ENCODE measurements around the gene GLIS1. TPM values are rescaled to one million over a fixed set of nuclear protein-coding genes. Genes with fewer than 3 reads are reported as not detected.

GLIS1 gene
- total RNA-seq, 1 experiment from 2014 or later = 0.24 TPM

DNA sequence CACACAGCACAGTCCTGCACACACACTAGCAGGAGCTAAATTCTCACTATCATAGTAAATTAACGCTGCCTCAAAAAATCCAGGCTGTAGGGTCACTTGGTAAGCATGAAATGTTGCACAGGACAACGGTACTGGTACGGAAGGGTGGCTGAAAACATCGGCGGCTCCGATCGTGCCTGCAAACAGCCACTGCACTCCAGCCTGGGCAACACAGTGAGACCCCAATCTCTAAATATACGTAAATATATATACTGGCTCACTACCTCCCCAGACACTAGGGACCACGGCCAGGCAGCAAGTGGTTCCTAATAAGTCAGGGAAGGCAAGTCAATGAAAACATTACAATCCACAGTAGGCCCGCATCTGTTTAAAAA is 44.3 kb downstream of the GLIS1 start:
- TF ChIP-seq, protein P1, sequence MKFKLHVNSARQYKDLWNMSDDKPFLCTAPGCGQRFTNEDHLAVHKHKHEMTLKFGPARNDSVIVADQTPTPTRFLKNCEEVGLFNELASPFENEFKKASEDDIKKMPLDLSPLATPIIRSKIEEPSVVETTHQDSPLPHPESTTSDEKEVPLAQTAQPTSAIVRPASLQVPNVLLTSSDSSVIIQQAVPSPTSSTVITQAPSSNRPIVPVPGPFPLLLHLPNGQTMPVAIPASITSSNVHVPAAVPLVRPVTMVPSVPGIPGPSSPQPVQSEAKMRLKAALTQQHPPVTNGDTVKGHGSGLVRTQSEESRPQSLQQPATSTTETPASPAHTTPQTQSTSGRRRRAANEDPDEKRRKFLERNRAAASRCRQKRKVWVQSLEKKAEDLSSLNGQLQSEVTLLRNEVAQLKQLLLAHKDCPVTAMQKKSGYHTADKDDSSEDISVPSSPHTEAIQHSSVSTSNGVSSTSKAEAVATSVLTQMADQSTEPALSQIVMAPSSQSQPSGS (CRISPR knock-in tag; IDR thresholded peaks at IDR 0.05; ENCODE audit: borderline replicate concordance, low read depth) = no peak
- TF ChIP-seq SMAD4 (CRISPR knock-in tag; IDR thresholded peaks at IDR 0.05) (no peak), ZNF121 (CRISPR knock-in tag; IDR thresholded peaks at IDR 0.05) (peak; percentile 90)
- TF ChIP-seq, protein P2, sequence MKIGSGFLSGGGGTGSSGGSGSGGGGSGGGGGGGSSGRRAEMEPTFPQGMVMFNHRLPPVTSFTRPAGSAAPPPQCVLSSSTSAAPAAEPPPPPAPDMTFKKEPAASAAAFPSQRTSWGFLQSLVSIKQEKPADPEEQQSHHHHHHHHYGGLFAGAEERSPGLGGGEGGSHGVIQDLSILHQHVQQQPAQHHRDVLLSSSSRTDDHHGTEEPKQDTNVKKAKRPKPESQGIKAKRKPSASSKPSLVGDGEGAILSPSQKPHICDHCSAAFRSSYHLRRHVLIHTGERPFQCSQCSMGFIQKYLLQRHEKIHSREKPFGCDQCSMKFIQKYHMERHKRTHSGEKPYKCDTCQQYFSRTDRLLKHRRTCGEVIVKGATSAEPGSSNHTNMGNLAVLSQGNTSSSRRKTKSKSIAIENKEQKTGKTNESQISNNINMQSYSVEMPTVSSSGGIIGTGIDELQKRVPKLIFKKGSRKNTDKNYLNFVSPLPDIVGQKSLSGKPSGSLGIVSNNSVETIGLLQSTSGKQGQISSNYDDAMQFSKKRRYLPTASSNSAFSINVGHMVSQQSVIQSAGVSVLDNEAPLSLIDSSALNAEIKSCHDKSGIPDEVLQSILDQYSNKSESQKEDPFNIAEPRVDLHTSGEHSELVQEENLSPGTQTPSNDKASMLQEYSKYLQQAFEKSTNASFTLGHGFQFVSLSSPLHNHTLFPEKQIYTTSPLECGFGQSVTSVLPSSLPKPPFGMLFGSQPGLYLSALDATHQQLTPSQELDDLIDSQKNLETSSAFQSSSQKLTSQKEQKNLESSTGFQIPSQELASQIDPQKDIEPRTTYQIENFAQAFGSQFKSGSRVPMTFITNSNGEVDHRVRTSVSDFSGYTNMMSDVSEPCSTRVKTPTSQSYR (CRISPR knock-in tag; IDR thresholded peaks at IDR 0.05) = no peak
- CTCF ChIA-PET = interaction anchor here (1.0 to 7.3 kb wide), 6 partner anchors 10 to 209 kb away, joined by 3 to 39 read pairs (median 4); no protein-coding TSS in a partner anchor
- DNase-seq (ENCODE audit: low spot score) = no peak
- no peaks in the 10 kb centered on the region for H3K9me3 Mint-ChIP-seq
- H3K36me3 Mint-ChIP-seq = no peaks in the 10 kb centered on the region
- no peak overlapping the region for H3K4me3 Mint-ChIP-seq
- ATAC-seq = no peak
- peaks cover 8% of the 10 kb centered on the region for H3K4me1 Mint-ChIP-seq
- no peak overlapping the region for H3K27ac Mint-ChIP-seq
- no peaks in the 10 kb centered on the region for H3K27me3 Mint-ChIP-seq (ENCODE audit: low read depth)
- POLR2A ChIA-PET = interaction anchor here (0.5 kb wide), 2 partner anchors 59 to 112 kb away, joined by 3 read pairs; no protein-coding TSS in a partner anchor

DNA sequence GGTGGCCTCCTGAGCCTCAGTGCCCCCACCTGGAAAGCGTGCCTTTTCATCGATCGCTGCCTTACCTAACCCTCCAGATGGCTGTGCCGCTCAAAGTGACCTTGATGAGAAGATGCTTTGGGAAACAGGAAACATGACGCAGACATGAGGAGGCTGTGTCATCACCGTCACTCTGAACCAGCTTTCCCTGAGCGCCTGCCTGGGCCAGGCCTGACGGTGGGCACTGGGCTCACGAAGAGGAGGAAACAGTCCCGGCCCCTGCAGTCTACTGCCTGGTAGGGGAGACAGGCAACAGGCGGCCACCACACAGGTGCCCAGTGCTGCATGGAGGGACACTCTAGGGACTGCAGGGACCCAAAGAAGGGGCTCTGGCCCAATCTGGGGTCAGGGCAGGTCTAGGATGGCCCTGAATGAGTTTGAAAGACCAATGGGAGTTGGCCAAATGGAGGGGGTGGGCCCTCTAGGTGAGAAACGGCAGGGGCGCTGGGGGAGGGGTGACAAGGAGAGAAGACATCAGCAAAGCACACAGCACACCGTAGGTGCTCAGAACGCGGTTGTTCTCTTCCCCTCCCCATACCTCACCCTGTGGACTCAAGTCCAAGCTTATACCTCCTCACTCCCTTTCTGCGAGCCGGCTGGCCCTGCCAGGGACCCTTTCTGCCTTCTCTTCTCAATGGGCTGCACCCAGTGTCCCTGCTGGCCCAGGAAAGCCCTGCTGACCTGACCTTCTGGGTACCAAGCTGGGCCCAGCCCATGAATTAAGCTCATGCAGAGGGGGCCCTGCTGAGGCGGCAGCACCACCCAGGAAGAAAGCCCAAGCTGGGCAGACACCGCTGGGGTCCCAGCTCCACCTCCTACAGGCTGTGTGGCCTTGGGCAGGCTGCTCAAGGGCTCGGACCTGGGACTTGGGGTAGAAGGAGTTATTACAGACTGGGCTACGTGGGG is 44.9 kb downstream of the GLIS1 start:
- H3K9me3 Mint-ChIP-seq = no peaks in the 10 kb centered on the region
- no peak overlapping the region for H3K4me3 Mint-ChIP-seq
- peaks cover 8% of the 10 kb centered on the region for H3K4me1 Mint-ChIP-seq
- H3K27me3 Mint-ChIP-seq (ENCODE audit: low read depth) = no peaks in the 10 kb centered on the region
- DNase-seq (ENCODE audit: low spot score) (no peak), ATAC-seq (peak; percentile 44)
- TF ChIP-seq NR1H2 (CRISPR knock-in tag; IDR thresholded peaks at IDR 0.05) = no peak
- no peak for TF ChIP-seq FOXJ3 (CRISPR knock-in tag; IDR thresholded peaks at IDR 0.05; ENCODE audit: borderline replicate concordance)
- TF ChIP-seq ZNF317 (CRISPR knock-in tag; IDR thresholded peaks at IDR 0.05; ENCODE audit: borderline replicate concordance, low read depth) = no peak
- TF ChIP-seq, protein P3, sequence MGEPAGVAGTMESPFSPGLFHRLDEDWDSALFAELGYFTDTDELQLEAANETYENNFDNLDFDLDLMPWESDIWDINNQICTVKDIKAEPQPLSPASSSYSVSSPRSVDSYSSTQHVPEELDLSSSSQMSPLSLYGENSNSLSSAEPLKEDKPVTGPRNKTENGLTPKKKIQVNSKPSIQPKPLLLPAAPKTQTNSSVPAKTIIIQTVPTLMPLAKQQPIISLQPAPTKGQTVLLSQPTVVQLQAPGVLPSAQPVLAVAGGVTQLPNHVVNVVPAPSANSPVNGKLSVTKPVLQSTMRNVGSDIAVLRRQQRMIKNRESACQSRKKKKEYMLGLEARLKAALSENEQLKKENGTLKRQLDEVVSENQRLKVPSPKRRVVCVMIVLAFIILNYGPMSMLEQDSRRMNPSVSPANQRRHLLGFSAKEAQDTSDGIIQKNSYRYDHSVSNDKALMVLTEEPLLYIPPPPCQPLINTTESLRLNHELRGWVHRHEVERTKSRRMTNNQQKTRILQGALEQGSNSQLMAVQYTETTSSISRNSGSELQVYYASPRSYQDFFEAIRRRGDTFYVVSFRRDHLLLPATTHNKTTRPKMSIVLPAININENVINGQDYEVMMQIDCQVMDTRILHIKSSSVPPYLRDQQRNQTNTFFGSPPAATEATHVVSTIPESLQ (CRISPR knock-in tag; IDR thresholded peaks at IDR 0.05) = no peak
- TF ChIP-seq, protein P4, sequence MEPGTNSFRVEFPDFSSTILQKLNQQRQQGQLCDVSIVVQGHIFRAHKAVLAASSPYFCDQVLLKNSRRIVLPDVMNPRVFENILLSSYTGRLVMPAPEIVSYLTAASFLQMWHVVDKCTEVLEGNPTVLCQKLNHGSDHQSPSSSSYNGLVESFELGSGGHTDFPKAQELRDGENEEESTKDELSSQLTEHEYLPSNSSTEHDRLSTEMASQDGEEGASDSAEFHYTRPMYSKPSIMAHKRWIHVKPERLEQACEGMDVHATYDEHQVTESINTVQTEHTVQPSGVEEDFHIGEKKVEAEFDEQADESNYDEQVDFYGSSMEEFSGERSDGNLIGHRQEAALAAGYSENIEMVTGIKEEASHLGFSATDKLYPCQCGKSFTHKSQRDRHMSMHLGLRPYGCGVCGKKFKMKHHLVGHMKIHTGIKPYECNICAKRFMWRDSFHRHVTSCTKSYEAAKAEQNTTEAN (CRISPR knock-in tag; IDR thresholded peaks at IDR 0.05) = no peak
- TF ChIP-seq GRHL2 (CRISPR knock-in tag; IDR thresholded peaks at IDR 0.05; ENCODE audit: insufficient replicate concordance, severe bottlenecking) = no peak
- no peak for TF ChIP-seq ZNF396 (CRISPR knock-in tag; IDR thresholded peaks at IDR 0.05; ENCODE audit: borderline replicate concordance)
- ChIA-PET POLR2A (interaction anchor here (0.5 kb wide), 1 partner anchor 60 kb away, joined by 3 read pairs; no protein-coding TSS in a partner anchor), CTCF (interaction anchor here (1.0 to 7.3 kb wide), 6 partner anchors 11 to 208 kb away, joined by 3 to 39 read pairs (median 4); no protein-coding TSS in a partner anchor)
- H3K36me3 Mint-ChIP-seq = no peaks in the 10 kb centered on the region
- H3K27ac Mint-ChIP-seq = no peak overlapping the region

DNA sequence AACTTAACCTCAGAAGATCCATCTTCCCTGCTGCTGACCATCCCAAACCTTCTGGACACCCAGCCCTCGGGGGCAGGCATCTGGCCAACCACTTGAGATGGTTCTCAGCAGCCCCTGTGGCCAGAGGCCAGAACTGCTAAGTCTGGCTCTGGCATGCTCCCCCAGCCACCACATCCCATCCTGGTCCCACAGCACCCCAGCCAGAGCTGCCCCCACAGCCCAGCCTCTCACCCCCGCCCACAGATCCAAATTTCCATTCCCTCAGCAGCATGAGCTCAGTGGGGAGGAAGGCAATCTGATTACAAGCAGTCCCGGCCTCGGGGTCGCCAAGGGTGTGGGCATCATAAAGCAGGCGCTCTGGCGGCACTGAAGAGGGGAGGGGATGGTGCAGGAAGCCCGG is 45.6 kb downstream of the GLIS1 start:
- CTCF ChIA-PET = interaction anchor here (1.1 to 7.3 kb wide), 3 partner anchors 10 to 100 kb away, joined by 4 to 39 read pairs (median 19); no protein-coding TSS in a partner anchor
- Mint-ChIP-seq H3K9me3 (no peaks in the 10 kb centered on the region), H3K27me3 (ENCODE audit: low read depth) (no peaks in the 10 kb centered on the region), H3K27ac (no peak overlapping the region), H3K36me3 (no peaks in the 10 kb centered on the region), H3K4me3 (no peak overlapping the region), H3K4me1 (peaks cover 9% of the 10 kb centered on the region)
- POLR2A ChIA-PET = no interaction called here
- DNase-seq (ENCODE audit: low spot score) (no peak), ATAC-seq (peak; percentile 29)
- TF ChIP-seq ZNF671 (CRISPR knock-in tag; IDR thresholded peaks at IDR 0.05) (no peak), CREB1 (CRISPR knock-in tag; IDR thresholded peaks at IDR 0.05) (no peak), GTF2I (CRISPR knock-in tag; conservative IDR thresholded peaks at IDR 0.05) (no peak), FOXJ3 (CRISPR knock-in tag; IDR thresholded peaks at IDR 0.05; ENCODE audit: borderline replicate concordance) (no peak), SMAD4 (CRISPR knock-in tag; IDR thresholded peaks at IDR 0.05) (no peak), TCF7 (CRISPR knock-in tag; IDR thresholded peaks at IDR 0.05; ENCODE audit: low read depth) (no peak)
- TF ChIP-seq, protein P5, sequence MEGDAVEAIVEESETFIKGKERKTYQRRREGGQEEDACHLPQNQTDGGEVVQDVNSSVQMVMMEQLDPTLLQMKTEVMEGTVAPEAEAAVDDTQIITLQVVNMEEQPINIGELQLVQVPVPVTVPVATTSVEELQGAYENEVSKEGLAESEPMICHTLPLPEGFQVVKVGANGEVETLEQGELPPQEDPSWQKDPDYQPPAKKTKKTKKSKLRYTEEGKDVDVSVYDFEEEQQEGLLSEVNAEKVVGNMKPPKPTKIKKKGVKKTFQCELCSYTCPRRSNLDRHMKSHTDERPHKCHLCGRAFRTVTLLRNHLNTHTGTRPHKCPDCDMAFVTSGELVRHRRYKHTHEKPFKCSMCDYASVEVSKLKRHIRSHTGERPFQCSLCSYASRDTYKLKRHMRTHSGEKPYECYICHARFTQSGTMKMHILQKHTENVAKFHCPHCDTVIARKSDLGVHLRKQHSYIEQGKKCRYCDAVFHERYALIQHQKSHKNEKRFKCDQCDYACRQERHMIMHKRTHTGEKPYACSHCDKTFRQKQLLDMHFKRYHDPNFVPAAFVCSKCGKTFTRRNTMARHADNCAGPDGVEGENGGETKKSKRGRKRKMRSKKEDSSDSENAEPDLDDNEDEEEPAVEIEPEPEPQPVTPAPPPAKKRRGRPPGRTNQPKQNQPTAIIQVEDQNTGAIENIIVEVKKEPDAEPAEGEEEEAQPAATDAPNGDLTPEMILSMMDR (IDR thresholded peaks at IDR 0.05) = no peak
- TF ChIP-seq, protein P6, sequence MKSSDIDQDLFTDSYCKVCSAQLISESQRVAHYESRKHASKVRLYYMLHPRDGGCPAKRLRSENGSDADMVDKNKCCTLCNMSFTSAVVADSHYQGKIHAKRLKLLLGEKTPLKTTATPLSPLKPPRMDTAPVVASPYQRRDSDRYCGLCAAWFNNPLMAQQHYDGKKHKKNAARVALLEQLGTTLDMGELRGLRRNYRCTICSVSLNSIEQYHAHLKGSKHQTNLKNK (CRISPR knock-in tag; IDR thresholded peaks at IDR 0.05) = no peak
- TF ChIP-seq, protein P7, sequence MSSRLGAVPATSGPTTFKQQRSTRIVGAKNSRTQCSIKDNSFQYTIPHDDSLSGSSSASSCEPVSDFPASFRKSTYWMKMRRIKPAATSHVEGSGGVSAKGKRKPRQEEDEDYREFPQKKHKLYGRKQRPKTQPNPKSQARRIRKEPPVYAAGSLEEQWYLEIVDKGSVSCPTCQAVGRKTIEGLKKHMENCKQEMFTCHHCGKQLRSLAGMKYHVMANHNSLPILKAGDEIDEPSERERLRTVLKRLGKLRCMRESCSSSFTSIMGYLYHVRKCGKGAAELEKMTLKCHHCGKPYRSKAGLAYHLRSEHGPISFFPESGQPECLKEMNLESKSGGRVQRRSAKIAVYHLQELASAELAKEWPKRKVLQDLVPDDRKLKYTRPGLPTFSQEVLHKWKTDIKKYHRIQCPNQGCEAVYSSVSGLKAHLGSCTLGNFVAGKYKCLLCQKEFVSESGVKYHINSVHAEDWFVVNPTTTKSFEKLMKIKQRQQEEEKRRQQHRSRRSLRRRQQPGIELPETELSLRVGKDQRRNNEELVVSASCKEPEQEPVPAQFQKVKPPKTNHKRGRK (CRISPR knock-in tag; IDR thresholded peaks at IDR 0.05; ENCODE audit: borderline replicate concordance) = no peak
